HepG2 (cell line): ENCODE data around the gene RAP1GAP2.

Source experiments
- EZH2 ChIP-seq: conservative IDR thresholded peaks from 2 replicates; pipeline ENCODE4 v1.6.1; 2012; ENCODE audit warnings: mild to moderate bottlenecking, low read depth, low read length, moderate library complexity
- JUNB ChIP-seq: sonication (generic); formaldehyde crosslinking; IDR thresholded peaks from 2 replicates; pipeline ENCODE4 v1.8.0; 2022; ENCODE audit warnings: missing genetic modification reagents, mild to moderate bottlenecking, borderline replicate concordance
- SMC3 ChIP-seq: IDR thresholded peaks from 2 replicates; pipeline ENCODE4 v1.6.1; 2011; ENCODE audit warnings: low read length, improper control_type of control experiment
- ZNF124 ChIP-seq: sonication (generic); formaldehyde crosslinking; IDR thresholded peaks from 2 replicates; pipeline ENCODE4 v1.4.0; 2020; ENCODE audit warnings: missing genetic modification reagents
- TF ChIP-seq, protein P1 (sequence below): sonication (generic); formaldehyde crosslinking; IDR thresholded peaks from 2 replicates; pipeline ENCODE4 v1.4.0; 2020; ENCODE audit warnings: low read depth, mild to moderate bottlenecking, missing genetic modification reagents

DNA sequence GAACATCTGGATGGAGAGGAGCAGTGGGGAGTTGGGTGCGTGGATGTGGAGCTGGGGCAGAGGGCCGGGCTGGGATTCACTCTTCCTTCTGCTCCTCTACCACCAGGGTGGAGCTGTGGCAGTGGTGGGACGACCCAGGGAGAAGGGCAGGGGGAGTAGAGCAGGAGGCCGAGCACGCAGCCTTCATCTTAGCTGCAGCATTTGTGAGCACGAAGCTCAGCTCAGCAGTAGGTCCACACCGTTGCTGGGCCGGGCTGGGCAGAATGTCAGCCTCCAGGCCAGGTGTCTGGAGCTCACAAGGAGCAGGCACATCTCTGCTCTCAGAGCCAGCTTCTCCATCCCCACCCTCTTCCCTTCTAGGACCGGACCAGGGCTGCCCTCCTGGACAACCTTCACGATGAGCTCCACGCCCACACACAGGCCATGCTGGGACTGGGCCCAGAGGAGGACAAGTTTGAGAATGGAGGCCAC is 211.4 kb downstream of the RAP1GAP2 start:
- TF ChIP-seq JUNB (CRISPR knock-in tag) (no peak), EZH2 (no peak), SMC3 (no peak), ZNF124 (no peak)
- TF ChIP-seq, protein P1, sequence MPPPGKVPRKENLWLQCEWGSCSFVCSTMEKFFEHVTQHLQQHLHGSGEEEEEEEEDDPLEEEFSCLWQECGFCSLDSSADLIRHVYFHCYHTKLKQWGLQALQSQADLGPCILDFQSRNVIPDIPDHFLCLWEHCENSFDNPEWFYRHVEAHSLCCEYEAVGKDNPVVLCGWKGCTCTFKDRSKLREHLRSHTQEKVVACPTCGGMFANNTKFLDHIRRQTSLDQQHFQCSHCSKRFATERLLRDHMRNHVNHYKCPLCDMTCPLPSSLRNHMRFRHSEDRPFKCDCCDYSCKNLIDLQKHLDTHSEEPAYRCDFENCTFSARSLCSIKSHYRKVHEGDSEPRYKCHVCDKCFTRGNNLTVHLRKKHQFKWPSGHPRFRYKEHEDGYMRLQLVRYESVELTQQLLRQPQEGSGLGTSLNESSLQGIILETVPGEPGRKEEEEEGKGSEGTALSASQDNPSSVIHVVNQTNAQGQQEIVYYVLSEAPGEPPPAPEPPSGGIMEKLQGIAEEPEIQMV, result no peak
